Superior temporal gyrus (tissue), 1 donor: ENCODE results near the gene ARRB2.

ENCODE experiments used
- DNase-seq: peaks from one replicate; pipeline ENCODE4 v3.0.0-alpha.2; 2016; ENCODE audit errors: extremely low spot score

The ARRB2 gene

GRCh38 chr17:4725646-4726310, 15.3 kb downstream of the ARRB2 start:
- no peak for DNase-seq

- DNase-seq, result no peak
Measured at GRCh38 chr17:4728124-4728523, 17.7 kb downstream of the ARRB2 start.

GRCh38 chr17:4733073-4733531, 22.7 kb downstream of the ARRB2 start:
- no peak for DNase-seq

GRCh38 chr17:4734857-4735475, 24.5 kb downstream of the ARRB2 start:
- no peak for DNase-seq

GRCh38 chr17:4735876-4736651, 25.6 kb downstream of the ARRB2 start:
- DNase-seq, result peak; percentile 33

- no peak for DNase-seq
Measured at GRCh38 chr17:4738136-4739121, 28.0 kb downstream of the ARRB2 start.

GRCh38 chr17:4739122-4740024, 28.9 kb downstream of the ARRB2 start, which contains the start of the genes CXCL16 and ZMYND15:
Gene CXCL16, minus strand, starts transcription at chr17:4739928. Its CDS starts 589 bp downstream, at chr17:4739339.
Gene ZMYND15, plus strand, starts transcription at chr17:4739833. Its CDS starts 716 bp downstream, at chr17:4740549.
- DNase-seq, result no peak

- DNase-seq, result no peak
Measured at GRCh38 chr17:4740025-4740351, 29.6 kb downstream of the ARRB2 start.

GRCh38 chr17:4740584-4740983, 30.2 kb downstream of the ARRB2 start:
- DNase-seq, result no peak

- no peak for DNase-seq
Measured at GRCh38 chr17:4741544-4741943, 31.1 kb downstream of the ARRB2 start.

- DNase-seq, result no peak
Measured at GRCh38 chr17:4742133-4742532, 31.7 kb downstream of the ARRB2 start.

GRCh38 chr17:4742629-4743028, 32.2 kb downstream of the ARRB2 start:
- no peak for DNase-seq

GRCh38 chr17:4743216-4743615, 32.8 kb downstream of the ARRB2 start:
- no peak for DNase-seq

- DNase-seq, result no peak
Measured at GRCh38 chr17:4743898-4744297, 33.5 kb downstream of the ARRB2 start.

GRCh38 chr17:4744999-4745969, 34.9 kb downstream of the ARRB2 start:
- no peak for DNase-seq

- DNase-seq, result no peak
Measured at GRCh38 chr17:4747847-4748246, 37.4 kb downstream of the ARRB2 start.

- DNase-seq, result no peak
Measured at GRCh38 chr17:4748686-4749085, 38.3 kb downstream of the ARRB2 start.

GRCh38 chr17:4750606-4751005, 40.2 kb downstream of the ARRB2 start:
- DNase-seq, result no peak

GRCh38 chr17:4751932-4752331, 41.5 kb downstream of the ARRB2 start:
- DNase-seq, result no peak
